Breast epithelium (tissue), 3 donors: ENCODE results near the gene SMIM26.

Experiments
- POLR2A ChIP-seq: fragments of 450-650 bp; IDR thresholded peaks from one replicate; pipeline ENCODE4 v1.6.1; 2016; ENCODE audit warnings: antibody characterized with exemption, mild to moderate bottlenecking, moderate library complexity
- POLR2AphosphoS5 ChIP-seq, 3 donors: sonication (generic); formaldehyde crosslinking; IDR thresholded peaks; one replicate each; pipeline ENCODE4 v1.6.1; 2017; ENCODE audit warnings: antibody characterized with exemption in 3 of 3
- TF ChIP-seq, protein P1 (sequence below), 3 donors: fragments of 450-650 bp; IDR thresholded peaks; one replicate each; pipeline ENCODE4 v1.5.1; 2016 to 2017; ENCODE audit warnings: antibody characterized with exemption in 3 of 3, mild to moderate bottlenecking in 3 of 3, moderate library complexity in 3 of 3

DNA sequence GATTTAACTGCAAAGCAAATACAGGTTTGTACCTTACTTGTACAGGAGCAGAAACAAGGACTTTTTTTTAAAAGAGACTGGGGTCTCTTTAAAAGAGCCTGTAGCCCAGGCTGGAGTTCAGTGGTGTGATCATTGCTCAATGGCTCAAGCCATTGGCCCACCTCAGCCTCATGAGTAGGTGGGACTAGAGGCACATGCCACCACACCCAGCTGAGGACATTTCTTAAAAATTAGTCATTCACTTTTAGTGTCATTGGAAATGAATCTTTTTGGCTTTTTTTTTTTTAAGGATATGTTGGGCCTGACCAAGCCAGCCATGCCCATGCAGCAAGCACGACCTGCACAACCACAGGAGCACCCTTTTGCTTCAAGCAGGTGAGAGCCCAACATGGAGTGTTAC is 42.6 kb upstream of the SMIM26 start:
- TF ChIP-seq, protein P1, sequence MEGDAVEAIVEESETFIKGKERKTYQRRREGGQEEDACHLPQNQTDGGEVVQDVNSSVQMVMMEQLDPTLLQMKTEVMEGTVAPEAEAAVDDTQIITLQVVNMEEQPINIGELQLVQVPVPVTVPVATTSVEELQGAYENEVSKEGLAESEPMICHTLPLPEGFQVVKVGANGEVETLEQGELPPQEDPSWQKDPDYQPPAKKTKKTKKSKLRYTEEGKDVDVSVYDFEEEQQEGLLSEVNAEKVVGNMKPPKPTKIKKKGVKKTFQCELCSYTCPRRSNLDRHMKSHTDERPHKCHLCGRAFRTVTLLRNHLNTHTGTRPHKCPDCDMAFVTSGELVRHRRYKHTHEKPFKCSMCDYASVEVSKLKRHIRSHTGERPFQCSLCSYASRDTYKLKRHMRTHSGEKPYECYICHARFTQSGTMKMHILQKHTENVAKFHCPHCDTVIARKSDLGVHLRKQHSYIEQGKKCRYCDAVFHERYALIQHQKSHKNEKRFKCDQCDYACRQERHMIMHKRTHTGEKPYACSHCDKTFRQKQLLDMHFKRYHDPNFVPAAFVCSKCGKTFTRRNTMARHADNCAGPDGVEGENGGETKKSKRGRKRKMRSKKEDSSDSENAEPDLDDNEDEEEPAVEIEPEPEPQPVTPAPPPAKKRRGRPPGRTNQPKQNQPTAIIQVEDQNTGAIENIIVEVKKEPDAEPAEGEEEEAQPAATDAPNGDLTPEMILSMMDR (IDR thresholded peaks at IDR 0.05): no peak
- no peak for TF ChIP-seq POLR2A
- TF ChIP-seq POLR2AphosphoS5 (IDR thresholded peaks at IDR 0.05): no peak
